OCI-LY1 (cell line): ENCODE results near the gene JMJD1C.

ENCODE experiments used
- H2AFZ ChIP-seq: fragments of 200-600 bp; sonication (generic), shearing (Covaris generic); 2 replicates; pipeline ENCODE4 v1.6.0; 2014; ENCODE audit warnings: antibody characterized with exemption, mild to moderate bottlenecking, low read length
- H3F3A ChIP-seq: fragments of 200-600 bp; sonication (generic), shearing (Covaris generic); 2 replicates; pipeline ENCODE4 v1.6.0; 2014; ENCODE audit warnings: mild to moderate bottlenecking, antibody characterized with exemption, low read length, moderate library complexity; ENCODE audit not compliant: insufficient read depth
- H3K27ac ChIP-seq: fragments of 200-600 bp; sonication (generic); 2 replicates; pipeline ENCODE4 v1.5.1; 2014; ENCODE audit warnings: low read length, mixed run types, mild to moderate bottlenecking, low read depth; ENCODE audit not compliant: poor library complexity, severe bottlenecking
- H3K27me3 ChIP-seq: fragments of 200-600 bp; sonication (generic); 2 replicates; pipeline ENCODE4 v1.6.0; 2014; ENCODE audit warnings: antibody characterized with exemption, mild to moderate bottlenecking, low read length, moderate library complexity; ENCODE audit not compliant: insufficient read depth
- H3K36me3 ChIP-seq: fragments of 200-600 bp; sonication (generic); 2 replicates; pipeline ENCODE4 v1.6.1; 2014; ENCODE audit warnings: mild to moderate bottlenecking, antibody characterized with exemption, low read length, moderate library complexity, mixed read lengths; ENCODE audit not compliant: insufficient read depth
- H3K4me1 ChIP-seq: fragments of 200-600 bp; sonication (generic); 2 replicates; pipeline ENCODE4 v1.5.1; 2014; ENCODE audit warnings: mild to moderate bottlenecking, low read length, moderate library complexity; ENCODE audit not compliant: insufficient read depth, severe bottlenecking
- H3K4me2 ChIP-seq: fragments of 200-600 bp; sonication (generic), shearing (Covaris generic); 2 replicates; pipeline ENCODE4 v1.6.1; 2014; ENCODE audit warnings: low read length
- H3K4me3 ChIP-seq: fragments of 200-600 bp; sonication (generic); 2 replicates; pipeline ENCODE4 v1.5.1; 2014; ENCODE audit warnings: low read length, low read depth, mild to moderate bottlenecking, mixed read lengths; ENCODE audit not compliant: poor library complexity, severe bottlenecking
- H3K79me2 ChIP-seq: fragments of 200-600 bp; shearing (Covaris generic); 2 replicates; pipeline ENCODE4 v1.6.1; 2016; ENCODE audit warnings: mixed run types, low read length, mixed read lengths; ENCODE audit not compliant: insufficient read depth
- H3K9ac ChIP-seq: fragments of 200-600 bp; sonication (generic), shearing (Covaris generic); 2 replicates; pipeline ENCODE4 v1.6.1; 2014; ENCODE audit warnings: mild to moderate bottlenecking, low read length, mixed read lengths
- H3K9me2 ChIP-seq: fragments of 200-600 bp; sonication (generic), shearing (Covaris generic); 2 replicates; pipeline ENCODE4 v1.6.1; 2014; ENCODE audit warnings: low read depth, mild to moderate bottlenecking, low read length, mixed read lengths
- H3K9me3 ChIP-seq: fragments of 200-600 bp; shearing (Covaris generic); 2 replicates; pipeline ENCODE4 v1.6.1; 2014; ENCODE audit warnings: low read length, mixed read lengths
- H4K20me1 ChIP-seq: fragments of 200-600 bp; sonication (generic), shearing (Covaris generic); 2 replicates; pipeline ENCODE4 v1.6.0; 2016; ENCODE audit warnings: mild to moderate bottlenecking, low read length; ENCODE audit not compliant: insufficient read depth
- CTCF ChIP-seq: fragments of 200-600 bp; sonication (generic), shearing (Covaris generic); IDR thresholded peaks from 2 replicates; pipeline ENCODE4 v1.5.1; 2017; ENCODE audit warnings: mild to moderate bottlenecking, antibody characterized with exemption, low read length, moderate library complexity, mixed read lengths
- EZH2 ChIP-seq: fragments of 200-600 bp; sonication (generic), shearing (Covaris generic); IDR thresholded peaks from 2 replicates; pipeline ENCODE4 v1.8.0; 2017; ENCODE audit warnings: borderline replicate concordance, mixed run types, mild to moderate bottlenecking, antibody characterized with exemption, low read length, moderate library complexity, mixed read lengths

JMJD1C gene

GRCh38 chr10:63390521-63390920 is 75.3 kb downstream of the JMJD1C start:
- Histone ChIP-seq H3K9ac (no peak overlapping the region), H3K79me2 (peaks cover 54% of the 10 kb centered on the region), H4K20me1 (no peaks in the 10 kb centered on the region)

GRCh38 chr10:63388421-63389031 is 77.3 kb downstream of the JMJD1C start:
- Histone ChIP-seq H3K4me2 (no peak overlapping the region), H3K9me2 (no peaks in the 10 kb centered on the region), H3K27me3 (no peaks in the 10 kb centered on the region), H3K79me2 (peaks cover 64% of the 10 kb centered on the region), H3F3A (no peaks in the 10 kb centered on the region), H4K20me1 (no peaks in the 10 kb centered on the region), H3K9me3 (peaks cover 13% of the 10 kb centered on the region), H2AFZ (no peak overlapping the region), H3K27ac (no peak overlapping the region), H3K4me1 (peaks cover 6% of the 10 kb centered on the region), H3K36me3 (no peaks in the 10 kb centered on the region), H3K9ac (no peak overlapping the region), H3K4me3 (no peak overlapping the region)
- TF ChIP-seq EZH2 (no peak), CTCF (no peak)

More at GRCh38 chr10:63390521-63390920, 75.3 kb downstream of the JMJD1C start:
- Histone ChIP-seq H3K27me3 (no peaks in the 10 kb centered on the region), H3K9me2 (no peaks in the 10 kb centered on the region), H3K4me2 (no peak overlapping the region), H3K4me3 (no peak overlapping the region), H3K4me1 (peaks cover 6% of the 10 kb centered on the region), H3K9me3 (peaks cover 13% of the 10 kb centered on the region), H3F3A (no peaks in the 10 kb centered on the region), H3K27ac (no peak overlapping the region), H3K36me3 (no peaks in the 10 kb centered on the region), H2AFZ (no peak overlapping the region)
- TF ChIP-seq CTCF (no peak), EZH2 (no peak)

- Histone ChIP-seq H3K4me2 (no peak overlapping the region), H3K27me3 (no peaks in the 10 kb centered on the region), H3K4me1 (peaks cover 6% of the 10 kb centered on the region), H3K4me3 (no peak overlapping the region), H3K9me2 (no peaks in the 10 kb centered on the region), H3K9me3 (peaks cover 6% of the 10 kb centered on the region), H3K9ac (no peak overlapping the region), H4K20me1 (no peaks in the 10 kb centered on the region), H3K36me3 (peaks cover 3% of the 10 kb centered on the region; the same call in 1 of the 2 replicates), H3F3A (no peaks in the 10 kb centered on the region), H2AFZ (no peak overlapping the region), H3K79me2 (peaks cover 56% of the 10 kb centered on the region), H3K27ac (no peak overlapping the region)
- TF ChIP-seq EZH2 (no peak), CTCF (no peak)
These were observed 80.5 kb downstream of the JMJD1C start for GRCh38 chr10:63385254-63385653.
